Panc1 (cell line): ENCODE data around the gene KRTAP5-1. TPM values are rescaled to one million over a fixed set of nuclear protein-coding genes. Genes with fewer than 3 reads are reported as not detected.

ENCODE experiments used
- ATAC-seq: fragments of 200-7000 bp; cut with Tn5 transposase; 2 replicates; pipeline ENCODE4 v1.9.1; 2020; ENCODE audit warnings: mild to moderate bottlenecking, moderate library complexity
- BruUV-seq: library from RNA; stranded (reverse); fragments of 400-500 nt; replicated peaks from 2 replicates; lab custom pipeline; 2021; lab: Mats Ljungman, UMichigan
- CTCF ChIA-PET: fragments of 300-600 bp; sonication (Branson Sonifier 250); formaldehyde crosslinking; loops from one replicate; lab custom pipeline; 2022; ENCODE audit warnings: antibody characterized with exemption; lab: Charles Lee
- POLR2A ChIA-PET: fragments of 300-600 bp; sonication (Branson Sonifier 250); formaldehyde crosslinking; loops from one replicate; lab custom pipeline; 2022; ENCODE audit warnings: antibody characterized with exemption; lab: Charles Lee
- DNase-seq: peaks from one replicate; pipeline ENCODE4 v3.0.0-alpha.2; 2010; ENCODE audit warnings: low read depth, low spot score
- H3K27ac ChIP-seq: 2 replicates; pipeline ENCODE4 v1.5.1; 2011; ENCODE audit warnings: mild to moderate bottlenecking, low read length, inconsistent platforms
- H3K27me3 ChIP-seq: fragments of 200-500 bp; sonication (Bioruptor generic); 2 replicates; pipeline ENCODE4 v1.6.0; 2014; ENCODE audit warnings: low read length, inconsistent platforms; ENCODE audit not compliant: control insufficient read depth, insufficient read depth
- H3K36me3 ChIP-seq: fragments of 200-500 bp; sonication (Bioruptor generic); 2 replicates; pipeline ENCODE4 v1.5.1; 2014; ENCODE audit warnings: inconsistent platforms, mild to moderate bottlenecking, low read length, moderate library complexity; ENCODE audit not compliant: control insufficient read depth, insufficient read depth
- H3K4me1 ChIP-seq: 2 replicates; pipeline ENCODE4 v1.5.1; 2011; ENCODE audit warnings: inconsistent platforms, mild to moderate bottlenecking, low read length, moderate library complexity; ENCODE audit not compliant: control insufficient read depth, insufficient read depth
- H3K4me3 ChIP-seq, 2 experiments: 2 replicates each; pipeline ENCODE4 v1.5.1; 2011 to 2012; ENCODE audit warnings: low read depth in 2 of 2, low read length in 2 of 2, mild to moderate bottlenecking in 2 of 2, inconsistent platforms in 1 of 2, moderate library complexity in 1 of 2
- H3K9me3 ChIP-seq: fragments of 200-500 bp; sonication (Bioruptor generic); 2 replicates; pipeline ENCODE4 v1.5.1; 2014; ENCODE audit warnings: low read depth, mild to moderate bottlenecking, inconsistent platforms, low read length, moderate library complexity; ENCODE audit not compliant: control insufficient read depth, insufficient read depth
- CTCF ChIP-seq: fragments of 450-650 bp; IDR thresholded peaks from 2 replicates; pipeline ENCODE4 v1.5.1; 2017; ENCODE audit warnings: mild to moderate bottlenecking
- POLR2AphosphoS5 ChIP-seq: IDR thresholded peaks from 2 replicates; pipeline ENCODE4 v1.6.1; 2012; ENCODE audit warnings: mild to moderate bottlenecking, low read depth, low read length, moderate library complexity
- REST ChIP-seq, 2 experiments: IDR thresholded peaks; 2 replicates each; pipeline ENCODE4 v1.6.1; 2011 to 2012; ENCODE audit warnings: low read depth in 2 of 2, control low read depth in 1 of 2, low read length in 1 of 2, mild to moderate bottlenecking in 1 of 2, moderate library complexity in 1 of 2; ENCODE audit not compliant: insufficient read depth in 1 of 2
- SIN3A ChIP-seq: IDR thresholded peaks from 2 replicates; pipeline ENCODE4 v1.6.1; 2012; ENCODE audit warnings: low read depth, mild to moderate bottlenecking, low read length, moderate library complexity, borderline replicate concordance; ENCODE audit not compliant: insufficient read depth
- TCF7L2 ChIP-seq: IDR thresholded peaks from 2 replicates; pipeline ENCODE4 v1.6.1; 2011; ENCODE audit warnings: mild to moderate bottlenecking, low read depth, low read length, inconsistent platforms
- in situ Hi-C: cut with HindIII; loops from 2 replicates; pipeline ENCODE4 v1.10.0; 2016; ENCODE audit warnings: low sequenced_read_pairs, low pct_unique_long_range_greater_than_20kb
- intact Hi-C: fragments of 100-400 bp; cut with micrococcal nuclease; formaldehyde crosslinking; loops from one replicate; pipeline ENCODE4 v1.10.0; 2022; ENCODE audit not compliant: unreplicated experiment
- total RNA-seq: library from RNA; stranded (reverse); gene quantifications from one replicate; pipeline ENCODE4 v1.2.1, GENCODE V29; 2021; ENCODE audit not compliant: unreplicated experiment

The KRTAP5-1 gene
- total RNA-seq, 1 experiment from 2014 or later, result not detected

DNA sequence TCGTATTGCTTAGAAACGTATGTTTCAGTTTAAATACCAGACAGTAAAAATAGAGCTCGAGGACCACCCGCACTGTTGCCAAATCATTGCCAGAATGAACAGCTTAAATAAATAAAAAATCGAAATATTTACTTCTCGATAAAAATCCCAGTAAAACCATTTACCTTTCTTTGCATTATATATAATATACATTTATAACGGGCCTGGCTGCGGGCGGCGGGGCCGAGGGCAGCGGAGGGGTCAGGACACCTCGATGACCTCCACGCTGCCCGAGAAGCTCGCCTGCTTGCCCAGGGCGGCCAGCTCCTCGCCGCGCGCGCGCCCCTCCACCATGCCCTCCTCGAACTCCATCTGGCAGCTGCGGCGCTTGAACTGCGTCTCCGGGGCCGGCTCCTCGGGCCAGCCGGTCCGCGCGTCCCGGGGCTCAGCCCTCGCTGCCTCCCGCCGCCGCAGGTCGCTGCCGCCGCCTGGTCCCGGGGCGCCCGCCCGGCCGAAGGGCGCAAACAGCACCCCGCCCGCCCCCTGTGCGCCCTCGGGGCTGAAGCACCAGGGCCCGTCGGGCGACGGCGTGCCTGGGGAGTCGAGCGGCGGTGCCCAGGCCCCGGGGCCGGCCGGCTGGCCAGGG is 28.7 kb downstream of the KRTAP5-1 start:
- Histone ChIP-seq H3K4me3 (no peak overlapping the region), H3K27ac (no peak overlapping the region), H3K9me3 (no peaks in the 10 kb centered on the region), H3K27me3 (no peaks in the 10 kb centered on the region), H3K4me1 (peaks cover 17% of the 10 kb centered on the region), H3K36me3 (no peaks in the 10 kb centered on the region)
- DNase-seq, result no peak
- ChIA-PET CTCF (interaction anchor here (1.3 to 1.7 kb wide), 3 partner anchors 10 to 18 kb away, joined by 3 to 8 read pairs (median 7); no protein-coding TSS in a partner anchor), POLR2A (interaction anchor here (0.7 kb wide), 1 partner anchor 268 kb away, joined by 4 read pairs; no protein-coding TSS in a partner anchor)
- ATAC-seq, result no peak
- in situ Hi-C loops (no loop called here), intact Hi-C loops (no loop called here)
- no peak for TF ChIP-seq SIN3A
- no peak for TF ChIP-seq POLR2AphosphoS5
- no TSS peak for BruUV-seq

GRCh38 chr11:1555713-1556153 is 29.4 kb downstream of the KRTAP5-1 start:
- in situ Hi-C loops, result no loop called here
- ChIA-PET POLR2A (interaction anchor here (0.7 kb wide), 1 partner anchor 268 kb away, joined by 4 read pairs; no protein-coding TSS in a partner anchor), CTCF (interaction anchor here (1.1 to 1.7 kb wide), 4 partner anchors 9 to 19 kb away, joined by 3 to 8 read pairs (median 5); no protein-coding TSS in a partner anchor)
- TF ChIP-seq SIN3A (no peak), CTCF (no peak), REST (IDR thresholded peaks at IDR 0.05; ENCODE audit: insufficient read depth in 1 of 2, low read depth in 2 of 2, low read length in 1 of 2) (no peak), POLR2AphosphoS5 (no peak), TCF7L2 (no peak)
- intact Hi-C loops, result no loop called here
- Histone ChIP-seq H3K36me3 (no peaks in the 10 kb centered on the region), H3K4me1 (peaks cover 17% of the 10 kb centered on the region), H3K27ac (no peak overlapping the region), H3K27me3 (no peaks in the 10 kb centered on the region), H3K4me3 (no peak overlapping the region), H3K9me3 (no peaks in the 10 kb centered on the region)
- DNase-seq (no peak), ATAC-seq (no peak)
- BruUV-seq, result no TSS peak
